ENCODE data around the gene KPTN. TPM values are rescaled to one million over a fixed set of nuclear protein-coding genes. Genes with fewer than 3 reads are reported as not detected.

The KPTN gene
- total RNA-seq, 1 donor = 4.0 TPM

DNA sequence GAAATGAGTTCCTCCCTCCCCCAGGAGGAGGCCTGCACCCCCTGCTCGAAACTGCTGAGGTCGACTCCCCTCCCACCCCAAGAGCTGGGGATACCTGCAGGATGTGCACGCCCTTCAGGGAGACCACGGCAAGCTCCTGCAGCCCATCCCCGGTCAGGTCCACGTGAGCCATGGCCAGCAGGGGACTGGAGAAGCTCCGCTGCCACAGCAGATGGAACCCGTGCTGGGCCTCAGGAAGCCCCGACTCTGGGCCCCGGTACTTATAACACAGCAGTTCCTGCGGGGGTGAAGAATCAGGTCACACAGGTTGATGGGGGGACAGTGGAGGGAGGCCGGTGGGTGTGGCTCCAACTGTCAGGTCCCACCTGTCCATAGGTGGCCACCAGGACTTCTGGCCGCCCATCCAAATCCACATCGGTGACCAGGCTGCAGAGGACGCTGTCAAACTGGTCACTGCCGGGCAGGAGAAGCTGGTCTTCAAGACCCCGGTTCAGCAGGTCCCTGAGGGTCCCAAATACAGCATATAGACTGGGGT lies 7.5 kb downstream of the KPTN start:
- H3K36me3 ChIP-seq (ENCODE audit: insufficient read depth, low read length) = no peaks in the 10 kb centered on the region
- no peaks in the 10 kb centered on the region for H3K9me3 ChIP-seq (ENCODE audit: low read depth, low read length)
- peaks cover 4% of the 10 kb centered on the region for H3K4me1 ChIP-seq (ENCODE audit: insufficient read depth, low read length)
- peaks cover 2% of the 10 kb centered on the region for H3K27me3 ChIP-seq (ENCODE audit: insufficient read depth, low read length)
- no peak for DNase-seq (ENCODE audit: insufficient read length, low spot score, missing footprints)
- no peak overlapping the region for H2AFZ ChIP-seq (ENCODE audit: low read length)
- no peak overlapping the region for H3K27ac ChIP-seq (ENCODE audit: low read depth, low read length)
- TF ChIP-seq, protein P1, sequence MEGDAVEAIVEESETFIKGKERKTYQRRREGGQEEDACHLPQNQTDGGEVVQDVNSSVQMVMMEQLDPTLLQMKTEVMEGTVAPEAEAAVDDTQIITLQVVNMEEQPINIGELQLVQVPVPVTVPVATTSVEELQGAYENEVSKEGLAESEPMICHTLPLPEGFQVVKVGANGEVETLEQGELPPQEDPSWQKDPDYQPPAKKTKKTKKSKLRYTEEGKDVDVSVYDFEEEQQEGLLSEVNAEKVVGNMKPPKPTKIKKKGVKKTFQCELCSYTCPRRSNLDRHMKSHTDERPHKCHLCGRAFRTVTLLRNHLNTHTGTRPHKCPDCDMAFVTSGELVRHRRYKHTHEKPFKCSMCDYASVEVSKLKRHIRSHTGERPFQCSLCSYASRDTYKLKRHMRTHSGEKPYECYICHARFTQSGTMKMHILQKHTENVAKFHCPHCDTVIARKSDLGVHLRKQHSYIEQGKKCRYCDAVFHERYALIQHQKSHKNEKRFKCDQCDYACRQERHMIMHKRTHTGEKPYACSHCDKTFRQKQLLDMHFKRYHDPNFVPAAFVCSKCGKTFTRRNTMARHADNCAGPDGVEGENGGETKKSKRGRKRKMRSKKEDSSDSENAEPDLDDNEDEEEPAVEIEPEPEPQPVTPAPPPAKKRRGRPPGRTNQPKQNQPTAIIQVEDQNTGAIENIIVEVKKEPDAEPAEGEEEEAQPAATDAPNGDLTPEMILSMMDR (IDR thresholded peaks at IDR 0.05; ENCODE audit: extremely low read depth, low read depth, low read length) = no peak
- no peak overlapping the region for H3K4me2 ChIP-seq (ENCODE audit: insufficient read depth, low read length)
- H3K4me3 ChIP-seq (ENCODE audit: insufficient read depth, low read length) = no peak overlapping the region
- no peaks in the 10 kb centered on the region for H4K20me1 ChIP-seq (ENCODE audit: insufficient read depth, low read length)
- no peaks in the 10 kb centered on the region for H3K79me2 ChIP-seq (ENCODE audit: insufficient read depth, low read length)

DNA sequence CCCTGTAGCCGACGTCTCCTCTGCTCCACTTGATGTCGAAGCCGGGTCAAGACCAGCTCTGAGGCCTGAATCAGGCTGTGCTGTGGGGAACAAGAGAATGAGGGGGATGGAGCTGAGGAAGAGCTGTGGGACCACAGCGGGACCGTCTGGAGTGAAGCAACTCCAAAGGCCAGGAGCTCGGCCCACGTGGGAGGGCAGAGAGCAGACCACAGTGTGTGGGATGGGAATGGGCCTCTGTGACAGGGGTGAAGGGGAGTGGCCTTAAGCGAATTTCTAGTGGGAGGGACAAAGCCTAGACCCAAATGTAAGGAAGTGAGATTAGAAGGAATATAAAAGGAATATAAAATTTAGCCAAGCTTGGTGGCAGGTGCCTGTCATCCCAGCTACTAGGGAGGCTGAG lies 8.6 kb downstream of the KPTN start:
- Histone ChIP-seq H3K27ac (ENCODE audit: low read depth, low read length) (no peak overlapping the region), H2AFZ (ENCODE audit: low read length) (no peak overlapping the region), H3K4me1 (ENCODE audit: insufficient read depth, low read length) (peaks cover 4% of the 10 kb centered on the region), H3K4me2 (ENCODE audit: insufficient read depth, low read length) (no peak overlapping the region), H4K20me1 (ENCODE audit: insufficient read depth, low read length) (no peaks in the 10 kb centered on the region), H3K27me3 (ENCODE audit: insufficient read depth, low read length) (peaks cover 13% of the 10 kb centered on the region), H3K9me3 (ENCODE audit: low read depth, low read length) (no peaks in the 10 kb centered on the region), H3K36me3 (ENCODE audit: insufficient read depth, low read length) (no peaks in the 10 kb centered on the region), H3K4me3 (ENCODE audit: insufficient read depth, low read length) (no peak overlapping the region), H3K79me2 (ENCODE audit: insufficient read depth, low read length) (no peaks in the 10 kb centered on the region)
- TF ChIP-seq, protein P1 (IDR thresholded peaks at IDR 0.05; ENCODE audit: extremely low read depth, low read depth, low read length) = no peak
- DNase-seq (ENCODE audit: insufficient read length, low spot score, missing footprints) = no peak

DNA sequence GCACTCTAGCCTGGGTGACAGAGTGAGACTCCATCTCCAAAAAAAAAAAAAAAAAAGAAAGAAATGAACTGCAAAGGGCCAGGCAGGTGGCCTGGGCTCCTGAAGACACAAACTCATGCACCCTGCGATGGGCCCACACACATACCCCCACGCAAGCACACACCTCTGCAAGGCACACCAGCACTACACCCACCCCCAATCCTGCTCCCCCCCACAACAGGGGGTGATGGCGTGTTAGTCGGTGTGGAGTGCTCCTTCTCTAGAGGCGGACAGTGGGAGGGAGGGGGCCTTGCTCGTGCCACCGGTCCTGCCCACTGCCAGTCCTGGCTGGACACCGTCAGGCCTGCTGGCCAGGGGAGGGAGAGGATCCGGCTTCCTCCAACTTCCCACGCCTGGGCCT lies 10.7 kb downstream of the KPTN start:
- Histone ChIP-seq H3K36me3 (ENCODE audit: insufficient read depth, low read length) (no peaks in the 10 kb centered on the region), H3K27me3 (ENCODE audit: insufficient read depth, low read length) (peaks cover 33% of the 10 kb centered on the region), H3K4me3 (ENCODE audit: insufficient read depth, low read length) (no peak overlapping the region), H3K9me3 (ENCODE audit: low read depth, low read length) (no peaks in the 10 kb centered on the region), H3K4me2 (ENCODE audit: insufficient read depth, low read length) (no peak overlapping the region), H3K79me2 (ENCODE audit: insufficient read depth, low read length) (no peaks in the 10 kb centered on the region), H3K4me1 (ENCODE audit: insufficient read depth, low read length) (peaks cover 4% of the 10 kb centered on the region), H3K27ac (ENCODE audit: low read depth, low read length) (no peak overlapping the region), H4K20me1 (ENCODE audit: insufficient read depth, low read length) (no peaks in the 10 kb centered on the region), H2AFZ (ENCODE audit: low read length) (no peak overlapping the region)
- TF ChIP-seq, protein P1 (IDR thresholded peaks at IDR 0.05; ENCODE audit: extremely low read depth, low read depth, low read length) = no peak
- no peak for DNase-seq (ENCODE audit: insufficient read length, low spot score, missing footprints)

DNA sequence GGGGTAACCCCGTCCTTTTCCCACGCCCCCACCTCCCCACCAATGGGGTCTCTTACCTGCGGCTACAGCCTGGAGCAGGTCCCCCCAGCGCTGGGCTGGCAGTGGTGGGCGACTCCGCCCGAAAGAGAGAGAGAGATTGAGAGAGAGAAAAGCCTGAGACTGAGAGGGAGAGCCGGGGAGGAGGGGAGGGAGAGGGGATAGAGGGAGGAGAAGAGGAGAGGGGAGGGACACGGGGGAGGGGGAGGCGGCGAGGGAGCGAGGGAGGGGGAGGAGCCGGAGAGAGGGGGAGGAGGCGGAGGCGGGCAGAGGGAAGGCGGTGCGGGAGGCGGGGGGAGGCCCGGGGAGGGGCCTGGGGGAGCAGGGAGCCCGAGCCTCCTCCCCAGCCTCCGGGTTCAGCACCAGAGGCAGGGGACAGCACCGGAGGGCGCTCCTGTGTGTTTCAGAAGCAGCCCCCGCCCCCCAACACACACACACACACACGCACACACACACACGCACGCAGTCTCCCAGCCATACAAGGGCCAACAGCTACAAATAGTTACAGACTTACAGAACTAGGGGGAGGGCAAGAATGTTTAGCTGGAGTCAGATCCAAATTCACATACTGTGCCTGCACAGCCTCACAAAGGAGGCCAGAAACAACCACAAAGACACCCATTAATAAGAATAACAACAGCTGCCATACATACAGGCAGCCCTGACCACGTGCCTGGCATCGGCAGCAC lies 12.1 kb downstream of the KPTN start, which contains the start of gene SLC8A2:
Gene SLC8A2, minus strand, starts transcription at position 161 of the 725 bp plus-strand sequence. CDS start 5,490 bp downstream, outside the sequence.
- no peak within 1 kb of the TSS for H3K4me3 ChIP-seq (ENCODE audit: insufficient read depth, low read length)
- no peaks in the 10 kb centered on the region for H3K36me3 ChIP-seq (ENCODE audit: insufficient read depth, low read length)
- no peak within 1 kb of the TSS for H2AFZ ChIP-seq (ENCODE audit: low read length)
- no peak within 1 kb of the TSS for H3K27ac ChIP-seq (ENCODE audit: low read depth, low read length)
- peak; percentile 96 for DNase-seq (ENCODE audit: insufficient read length, low spot score, missing footprints)
- H3K27me3 ChIP-seq (ENCODE audit: insufficient read depth, low read length) = peaks cover 43% of the 10 kb centered on the region
- TF ChIP-seq, protein P1 (IDR thresholded peaks at IDR 0.05; ENCODE audit: extremely low read depth, low read depth, low read length) = no peak
- H3K9me3 ChIP-seq (ENCODE audit: low read depth, low read length) = no peaks in the 10 kb centered on the region
- peaks cover 4% of the 10 kb centered on the region for H3K4me1 ChIP-seq (ENCODE audit: insufficient read depth, low read length)
- H3K79me2 ChIP-seq (ENCODE audit: insufficient read depth, low read length) = no peaks in the 10 kb centered on the region
- H3K4me2 ChIP-seq (ENCODE audit: insufficient read depth, low read length) = no peak within 1 kb of the TSS
- no peaks in the 10 kb centered on the region for H4K20me1 ChIP-seq (ENCODE audit: insufficient read depth, low read length)

Data from osteoblast (primary cell).